GM10266 (cell line): ENCODE data around the gene PTPRG.

Experiments
- DNase-seq: peaks from one replicate; pipeline ENCODE4 v3.0.0; 2012; ENCODE audit errors: extremely low spot score
- TF ChIP-seq, protein P1 (sequence below): IDR thresholded peaks from 2 replicates; pipeline ENCODE4 v1.5.1; 2012; ENCODE audit warnings: mild to moderate bottlenecking, low read depth; ENCODE audit not compliant: control insufficient read depth, insufficient read depth; ENCODE audit errors: missing control alignments

PTPRG gene

DNA sequence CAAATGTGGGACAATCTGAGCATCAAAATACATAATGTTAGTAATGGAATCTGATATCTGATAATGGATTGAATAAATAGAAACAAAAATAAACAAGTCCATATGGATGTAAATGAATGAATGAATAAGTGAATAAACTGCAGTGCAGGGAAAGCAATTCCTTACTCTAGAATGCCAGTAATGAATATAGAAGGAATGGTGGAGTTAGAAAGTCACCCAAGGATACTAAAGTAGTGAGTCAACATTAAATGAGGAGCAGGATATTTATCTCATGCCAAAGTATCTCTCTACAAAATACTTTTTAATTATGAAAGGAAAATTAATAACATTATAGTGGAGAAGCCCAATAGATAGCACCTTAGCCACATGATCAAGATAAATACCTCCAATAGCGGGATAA, 511.7 kb downstream of the PTPRG start:
- TF ChIP-seq, protein P1, sequence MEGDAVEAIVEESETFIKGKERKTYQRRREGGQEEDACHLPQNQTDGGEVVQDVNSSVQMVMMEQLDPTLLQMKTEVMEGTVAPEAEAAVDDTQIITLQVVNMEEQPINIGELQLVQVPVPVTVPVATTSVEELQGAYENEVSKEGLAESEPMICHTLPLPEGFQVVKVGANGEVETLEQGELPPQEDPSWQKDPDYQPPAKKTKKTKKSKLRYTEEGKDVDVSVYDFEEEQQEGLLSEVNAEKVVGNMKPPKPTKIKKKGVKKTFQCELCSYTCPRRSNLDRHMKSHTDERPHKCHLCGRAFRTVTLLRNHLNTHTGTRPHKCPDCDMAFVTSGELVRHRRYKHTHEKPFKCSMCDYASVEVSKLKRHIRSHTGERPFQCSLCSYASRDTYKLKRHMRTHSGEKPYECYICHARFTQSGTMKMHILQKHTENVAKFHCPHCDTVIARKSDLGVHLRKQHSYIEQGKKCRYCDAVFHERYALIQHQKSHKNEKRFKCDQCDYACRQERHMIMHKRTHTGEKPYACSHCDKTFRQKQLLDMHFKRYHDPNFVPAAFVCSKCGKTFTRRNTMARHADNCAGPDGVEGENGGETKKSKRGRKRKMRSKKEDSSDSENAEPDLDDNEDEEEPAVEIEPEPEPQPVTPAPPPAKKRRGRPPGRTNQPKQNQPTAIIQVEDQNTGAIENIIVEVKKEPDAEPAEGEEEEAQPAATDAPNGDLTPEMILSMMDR: no peak
- no peak for DNase-seq

DNA sequence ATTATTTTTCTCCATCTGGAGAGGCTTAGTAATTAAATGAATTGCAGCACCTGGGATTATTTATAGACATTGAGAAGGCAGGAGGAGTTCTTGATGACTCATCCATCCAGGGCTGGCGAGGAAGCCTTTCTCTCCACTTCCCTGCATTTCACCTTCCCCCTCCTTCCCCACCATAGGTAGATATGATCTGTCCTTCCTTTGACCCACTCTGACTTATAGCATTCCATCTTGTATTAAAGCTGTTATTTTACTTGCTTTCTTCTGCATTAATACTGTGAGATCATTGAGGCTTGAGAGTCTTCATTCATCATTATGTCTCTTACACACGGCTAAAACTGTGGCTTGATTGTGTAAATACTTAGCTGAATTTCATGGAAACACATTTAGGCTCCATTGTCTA, 523.2 kb downstream of the PTPRG start:
- no peak for DNase-seq
- TF ChIP-seq, protein P1: no peak

DNA sequence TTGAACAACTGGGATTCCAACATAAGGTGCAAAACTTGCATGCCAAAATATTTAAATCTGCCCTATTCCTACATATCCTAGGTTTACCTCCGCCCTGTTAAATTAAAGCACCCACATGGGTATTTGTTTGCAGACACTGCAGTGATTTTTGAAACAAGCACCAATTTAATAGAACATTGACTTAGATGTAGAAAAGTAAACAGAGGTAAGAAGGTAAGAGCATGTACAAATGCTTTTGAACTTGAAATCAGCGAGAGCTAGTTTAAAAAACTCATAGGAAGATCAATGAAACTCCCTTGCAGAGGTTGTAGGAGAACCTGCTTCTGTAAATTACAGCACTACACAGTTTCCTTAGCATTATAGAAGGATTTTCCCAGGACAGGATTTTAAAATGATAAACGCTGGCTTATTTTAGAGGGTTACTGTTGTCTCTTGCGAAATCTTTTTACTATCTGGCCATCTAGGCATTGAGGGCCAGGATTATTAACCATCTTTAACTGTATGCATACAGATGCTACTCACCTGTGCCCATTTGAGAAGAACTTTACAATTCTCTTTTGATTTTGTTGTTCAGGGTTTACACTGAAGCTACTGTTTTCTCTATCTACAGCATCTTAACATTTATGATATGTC, 527.2 kb downstream of the PTPRG start:
- no peak for DNase-seq
- TF ChIP-seq, protein P1: no peak

DNA sequence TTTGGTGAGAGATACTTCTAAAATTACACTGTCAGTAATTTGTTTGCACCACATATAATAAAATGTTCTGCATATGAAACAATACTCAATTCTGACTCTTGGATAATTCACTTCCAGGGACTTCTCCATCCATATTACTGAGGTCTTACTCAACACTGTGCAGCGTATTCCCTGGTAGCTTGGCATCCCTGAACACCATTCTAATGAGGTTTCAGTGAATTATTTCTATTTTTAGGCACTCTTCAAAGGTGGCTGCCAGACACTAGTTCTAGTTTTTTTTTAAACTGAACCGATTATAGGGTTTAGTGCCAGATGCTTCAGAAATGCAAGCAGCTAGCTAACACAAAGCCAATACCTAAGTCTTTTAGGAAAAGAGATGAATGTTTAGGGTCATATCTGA, 528.7 kb downstream of the PTPRG start:
- TF ChIP-seq, protein P1: no peak
- no peak for DNase-seq

DNA sequence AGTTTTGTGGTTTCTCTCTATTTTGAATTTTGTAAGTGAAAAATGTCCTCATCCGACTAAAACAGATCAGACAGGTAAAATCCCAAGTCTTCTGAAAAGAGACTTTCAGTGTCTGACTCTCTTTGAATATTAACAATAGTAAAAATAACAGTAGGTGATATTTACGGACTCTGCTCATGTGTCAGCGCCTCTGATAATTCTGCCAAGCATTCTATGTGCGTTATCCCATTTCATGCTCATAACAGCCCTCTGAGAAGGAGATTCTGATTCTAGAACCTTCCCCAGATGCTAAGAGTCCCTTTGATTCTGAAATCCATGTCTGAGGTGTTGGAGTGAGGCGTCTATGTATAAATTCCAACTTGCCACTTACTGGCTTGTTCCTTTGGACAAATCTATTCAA, 529.1 kb downstream of the PTPRG start:
- DNase-seq: no peak
- TF ChIP-seq, protein P1: no peak

DNA sequence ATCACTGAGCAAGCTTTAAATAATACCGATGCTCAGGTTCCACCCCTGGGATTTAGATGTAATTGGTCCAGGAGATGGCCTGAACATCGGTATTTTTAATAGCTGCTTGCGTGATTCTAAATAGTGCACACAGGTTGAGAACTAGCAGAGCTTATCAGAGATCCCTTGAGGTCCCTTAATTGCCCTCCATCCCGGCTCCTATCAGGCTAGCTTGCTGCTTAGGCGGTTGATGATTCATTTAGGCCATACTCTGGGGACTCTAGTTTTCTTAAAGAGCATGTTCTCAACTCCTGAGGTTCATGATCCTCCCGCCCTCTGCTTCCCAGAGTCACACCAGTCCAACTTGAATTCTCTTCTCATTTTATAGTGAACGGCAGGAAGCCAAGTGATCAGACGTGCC, 531.7 kb downstream of the PTPRG start:
- DNase-seq: no peak
- TF ChIP-seq, protein P1: no peak

DNA sequence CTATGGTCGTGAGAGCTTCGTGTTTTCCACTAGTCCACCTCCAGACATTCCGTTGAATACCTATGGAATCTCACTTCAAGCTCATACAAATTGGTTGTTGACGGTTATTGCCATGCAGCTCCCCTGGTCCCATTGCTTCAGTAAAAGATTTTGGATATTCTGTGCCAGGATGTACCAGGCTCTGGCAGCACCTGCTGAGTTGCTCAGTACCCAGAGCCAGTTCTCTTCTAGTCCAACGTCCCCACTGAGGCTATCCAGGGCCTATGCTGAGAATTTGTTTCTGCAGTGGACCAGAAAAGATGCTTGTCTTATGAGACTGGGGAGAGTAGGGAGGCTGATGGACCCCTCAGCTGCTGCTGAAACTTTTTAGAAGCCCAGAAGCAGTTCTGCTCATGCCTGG, 533.1 kb downstream of the PTPRG start:
- no peak for DNase-seq
- TF ChIP-seq, protein P1: no peak
